Embryonic facial prominence (tissue), 1 donor: ENCODE measurements around the gene NOL4L.

Experiments
- DNase-seq: peaks from one replicate; pipeline ENCODE4 v3.0.0-alpha.2; 2016; ENCODE audit errors: extremely low spot score

NOL4L gene

GRCh38 chr20:32458837-32459220 lies 126.3 kb downstream of the NOL4L start:
- DNase-seq: no peak

GRCh38 chr20:32458061-32458836 lies 126.9 kb downstream of the NOL4L start:
- no peak for DNase-seq

- DNase-seq: no peak
These were observed 127.6 kb downstream of the NOL4L start for GRCh38 chr20:32457479-32457986.

GRCh38 chr20:32456869-32457478 lies 128.2 kb downstream of the NOL4L start:
- no peak for DNase-seq

- no peak for DNase-seq
These were observed 129.0 kb downstream of the NOL4L start for GRCh38 chr20:32455901-32456701.

- DNase-seq: no peak
These were observed 129.8 kb downstream of the NOL4L start for GRCh38 chr20:32455171-32455900.

- no peak for DNase-seq
These were observed 130.7 kb downstream of the NOL4L start for GRCh38 chr20:32454164-32455145.

- DNase-seq: no peak
These were observed 131.5 kb downstream of the NOL4L start for GRCh38 chr20:32453467-32454163.

GRCh38 chr20:32452776-32453466 lies 132.2 kb downstream of the NOL4L start:
- no peak for DNase-seq

GRCh38 chr20:32451682-32452461 lies 133.3 kb downstream of the NOL4L start:
- DNase-seq: no peak

- no peak for DNase-seq
These were observed 133.8 kb downstream of the NOL4L start for GRCh38 chr20:32451340-32451681.

GRCh38 chr20:32450484-32451061 lies 134.6 kb downstream of the NOL4L start:
- DNase-seq: no peak

- no peak for DNase-seq
These were observed 135.2 kb downstream of the NOL4L start for GRCh38 chr20:32449890-32450401.

- no peak for DNase-seq
These were observed 135.9 kb downstream of the NOL4L start for GRCh38 chr20:32449057-32449889.

- no peak for DNase-seq
These were observed 136.7 kb downstream of the NOL4L start for GRCh38 chr20:32448306-32449056.
